Chondrocyte (in vitro differentiated cells): ENCODE measurements around the gene C4orf51. TPM values are rescaled to one million over a fixed set of nuclear protein-coding genes. Genes with fewer than 3 reads are reported as not detected.

Source experiments
- DNase-seq: peaks from one replicate; pipeline ENCODE4 v3.0.0; 2021; ENCODE audit warnings: mixed read lengths, low spot score
- H3K27ac Mint-ChIP-seq: one replicate; pipeline ENCODE4 v1.8.0; 2021; ENCODE audit warnings: mild to moderate bottlenecking, moderate library complexity, mixed read lengths; ENCODE audit not compliant: unreplicated experiment
- H3K27me3 Mint-ChIP-seq: 2 replicates; pipeline ENCODE4 v1.8.0; 2021; ENCODE audit warnings: low read depth, mixed read lengths
- H3K36me3 Mint-ChIP-seq: 2 replicates; pipeline ENCODE4 v1.8.0; 2021; ENCODE audit warnings: low read depth, mixed read lengths
- H3K4me1 Mint-ChIP-seq: 2 replicates; pipeline ENCODE4 v1.8.0; 2021; ENCODE audit warnings: low read depth, mild to moderate bottlenecking, mixed read lengths
- H3K4me3 Mint-ChIP-seq: one replicate; pipeline ENCODE4 v1.8.0; 2021; ENCODE audit warnings: mild to moderate bottlenecking, moderate library complexity, mixed read lengths; ENCODE audit not compliant: unreplicated experiment
- H3K9me3 Mint-ChIP-seq: 2 replicates; pipeline ENCODE4 v1.8.0; 2021; ENCODE audit warnings: low read depth, mixed read lengths
- total RNA-seq: library from RNA; stranded (reverse); gene quantifications from 3 replicates; pipeline ENCODE4 v1.2.1, GENCODE V29; 2021
- TF ChIP-seq, protein P1 (sequence below): fragments of 200-600 bp; sonication (generic); IDR thresholded peaks from 2 replicates; pipeline ENCODE4 v1.5.0; 2021; ENCODE audit warnings: antibody characterized with exemption, mild to moderate bottlenecking, moderate library complexity

The C4orf51 gene
- total RNA-seq, 1 donor from 2014 or later: not detected

DNA sequence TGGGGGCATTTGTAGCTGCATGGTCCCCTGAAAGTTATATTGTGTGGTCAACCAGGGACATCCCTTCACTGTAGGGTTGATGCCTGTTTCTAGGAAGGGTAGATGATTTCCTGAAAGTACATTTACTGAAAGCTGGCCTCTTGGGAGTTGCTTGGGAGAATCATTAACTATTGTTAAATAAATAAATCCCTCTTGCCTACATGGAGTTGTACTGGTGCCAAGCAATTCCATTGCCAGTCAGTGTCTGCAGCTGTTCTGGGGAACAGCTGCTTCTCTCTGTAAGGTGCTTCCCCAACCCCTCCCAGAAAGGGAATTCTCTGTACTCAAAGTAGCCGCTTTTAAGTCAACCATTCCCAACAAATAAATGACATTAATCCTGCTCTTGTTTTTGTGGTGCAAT lies 51.1 kb downstream of the C4orf51 start:
- Mint-ChIP-seq H3K27ac (peak overlapping the region; percentile 53), H3K4me1 (peaks cover 45% of the 10 kb centered on the region), H3K36me3 (no peaks in the 10 kb centered on the region), H3K4me3 (no peak overlapping the region), H3K27me3 (no peaks in the 10 kb centered on the region), H3K9me3 (no peaks in the 10 kb centered on the region)
- no peak for DNase-seq
- TF ChIP-seq, protein P1, sequence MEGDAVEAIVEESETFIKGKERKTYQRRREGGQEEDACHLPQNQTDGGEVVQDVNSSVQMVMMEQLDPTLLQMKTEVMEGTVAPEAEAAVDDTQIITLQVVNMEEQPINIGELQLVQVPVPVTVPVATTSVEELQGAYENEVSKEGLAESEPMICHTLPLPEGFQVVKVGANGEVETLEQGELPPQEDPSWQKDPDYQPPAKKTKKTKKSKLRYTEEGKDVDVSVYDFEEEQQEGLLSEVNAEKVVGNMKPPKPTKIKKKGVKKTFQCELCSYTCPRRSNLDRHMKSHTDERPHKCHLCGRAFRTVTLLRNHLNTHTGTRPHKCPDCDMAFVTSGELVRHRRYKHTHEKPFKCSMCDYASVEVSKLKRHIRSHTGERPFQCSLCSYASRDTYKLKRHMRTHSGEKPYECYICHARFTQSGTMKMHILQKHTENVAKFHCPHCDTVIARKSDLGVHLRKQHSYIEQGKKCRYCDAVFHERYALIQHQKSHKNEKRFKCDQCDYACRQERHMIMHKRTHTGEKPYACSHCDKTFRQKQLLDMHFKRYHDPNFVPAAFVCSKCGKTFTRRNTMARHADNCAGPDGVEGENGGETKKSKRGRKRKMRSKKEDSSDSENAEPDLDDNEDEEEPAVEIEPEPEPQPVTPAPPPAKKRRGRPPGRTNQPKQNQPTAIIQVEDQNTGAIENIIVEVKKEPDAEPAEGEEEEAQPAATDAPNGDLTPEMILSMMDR: no peak

DNA sequence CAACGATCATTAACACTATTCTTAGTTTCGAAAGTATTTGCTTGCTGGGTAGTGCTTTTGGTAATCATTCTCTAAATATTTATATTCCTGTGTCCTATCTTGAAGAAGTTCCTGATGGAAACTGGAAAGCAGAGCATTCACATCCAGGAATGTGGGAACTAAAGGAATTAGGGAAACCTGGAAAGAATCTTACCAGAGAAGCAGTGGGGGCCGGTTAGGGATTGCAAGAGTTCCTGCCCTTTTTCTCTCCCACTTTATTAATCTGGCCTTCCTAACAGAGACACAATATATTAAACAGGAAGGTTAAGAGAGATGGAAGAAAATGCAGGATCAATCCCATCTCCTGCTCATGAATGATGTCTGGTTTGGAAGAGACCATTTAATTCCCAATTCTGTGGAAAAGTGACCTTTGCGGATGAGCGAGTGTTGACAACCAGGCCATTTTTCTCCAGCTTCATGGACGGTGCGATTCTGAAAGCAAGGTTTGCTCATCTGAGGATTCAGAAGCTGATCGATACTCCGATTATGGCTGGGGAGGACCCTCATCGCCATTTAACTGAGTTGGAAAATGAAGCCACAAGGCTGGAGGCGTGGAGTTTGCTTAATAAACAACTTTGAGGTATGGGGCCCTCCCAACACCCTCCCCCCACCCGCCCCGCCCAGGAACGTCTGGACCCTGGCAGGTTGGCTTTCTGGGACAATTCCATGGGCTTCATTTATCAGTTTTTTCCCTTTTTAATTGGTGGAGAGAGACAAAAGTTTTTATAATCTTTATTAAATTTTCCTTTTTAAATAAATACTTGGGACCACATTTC lies 52.3 kb downstream of the C4orf51 start:
- no peak for DNase-seq
- TF ChIP-seq, protein P1: no peak
- Mint-ChIP-seq H3K4me1 (peaks cover 57% of the 10 kb centered on the region), H3K27ac (peak overlapping the region; percentile 94), H3K4me3 (peak overlapping the region; percentile 65), H3K27me3 (no peaks in the 10 kb centered on the region), H3K9me3 (no peaks in the 10 kb centered on the region), H3K36me3 (no peaks in the 10 kb centered on the region)

DNA sequence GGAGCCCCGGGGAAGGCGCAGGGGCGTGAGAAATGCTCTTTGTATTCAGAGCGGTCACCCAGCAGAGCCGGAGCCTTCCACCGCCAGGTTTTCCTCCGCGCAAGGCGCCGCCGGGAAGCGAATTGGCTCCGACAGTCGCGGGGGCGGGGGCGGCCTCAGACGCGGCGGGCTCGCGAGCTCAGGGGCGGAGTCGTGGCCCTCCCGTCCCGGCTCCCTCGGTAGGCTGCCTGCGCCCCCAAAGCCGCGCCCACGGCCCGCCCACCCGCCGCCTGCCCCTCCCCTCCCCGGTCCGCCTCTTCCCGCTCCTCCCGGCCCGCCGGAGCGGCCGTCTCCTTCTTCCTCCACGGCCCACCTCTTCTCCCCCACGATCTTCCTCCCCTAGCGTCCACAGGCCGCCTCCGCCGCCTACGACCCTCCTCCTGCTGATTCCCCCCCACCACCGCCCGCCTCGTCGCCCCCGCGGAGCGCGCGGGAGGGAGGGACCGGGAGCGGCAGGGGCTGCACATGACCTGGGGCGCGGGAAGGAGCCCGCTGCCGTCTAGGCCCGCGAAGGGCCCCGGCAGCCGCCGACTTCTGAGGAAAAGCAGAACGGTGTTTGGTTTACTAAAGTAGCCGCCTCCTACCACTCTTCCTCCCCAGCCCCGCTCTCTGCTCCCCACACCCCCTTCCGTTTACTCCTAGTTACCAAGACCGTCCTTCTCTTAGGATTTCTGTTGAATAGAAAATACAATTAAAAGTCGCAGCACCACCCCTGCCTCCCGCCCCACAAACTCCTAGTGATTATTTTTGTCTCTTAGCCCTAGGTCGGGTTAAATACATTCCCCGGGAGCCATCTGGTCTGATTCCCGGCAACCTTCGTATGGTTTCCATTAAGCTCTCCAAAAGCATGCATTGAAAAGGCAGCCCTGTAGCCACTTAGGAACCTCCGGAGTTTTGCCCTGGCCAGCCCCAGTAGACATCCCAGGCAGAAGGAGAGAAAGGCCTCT lies 53.2 kb downstream of the C4orf51 start:
- DNase-seq: peak; percentile 99
- TF ChIP-seq, protein P1: peak; percentile 6
- Mint-ChIP-seq H3K4me3 (peak overlapping the region; percentile 65), H3K4me1 (peaks cover 64% of the 10 kb centered on the region), H3K27me3 (no peaks in the 10 kb centered on the region), H3K9me3 (peaks cover 6% of the 10 kb centered on the region), H3K36me3 (no peaks in the 10 kb centered on the region), H3K27ac (peak overlapping the region; percentile 99)

DNA sequence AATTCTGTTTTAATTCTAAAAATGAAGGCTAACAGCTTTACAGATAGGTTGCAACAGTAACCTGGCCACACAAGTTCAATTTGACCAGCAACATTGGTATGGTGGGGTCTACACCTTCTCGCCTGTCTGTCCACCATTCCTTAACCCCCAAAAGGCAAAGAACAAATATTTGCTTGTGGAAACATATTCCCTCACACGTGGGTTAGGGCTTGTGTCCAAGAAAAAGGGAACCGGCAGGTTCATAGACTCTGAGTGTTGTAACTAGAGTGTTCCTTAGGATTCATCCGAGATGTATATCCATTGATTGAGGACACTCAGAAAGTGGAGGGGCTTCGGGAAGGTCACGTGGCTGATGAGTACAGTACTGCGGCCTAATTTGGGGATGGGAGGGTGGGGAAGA lies 54.1 kb downstream of the C4orf51 start:
- Mint-ChIP-seq H3K4me1 (peaks cover 64% of the 10 kb centered on the region), H3K27me3 (no peaks in the 10 kb centered on the region), H3K9me3 (peaks cover 6% of the 10 kb centered on the region), H3K27ac (peak overlapping the region; percentile 99), H3K36me3 (no peaks in the 10 kb centered on the region), H3K4me3 (peak overlapping the region; percentile 65)
- DNase-seq: no peak
- TF ChIP-seq, protein P1: no peak
